Gastroesophageal sphincter (tissue), 3 donors: ENCODE data around the gene TCP11.

Experiments used
- POLR2A ChIP-seq, 2 donors: fragments of 450-650 bp; IDR thresholded peaks; one replicate each; pipeline ENCODE4 v1.6.1; 2017; ENCODE audit warnings: antibody characterized with exemption in 2 of 2, mild to moderate bottlenecking in 2 of 2, moderate library complexity in 1 of 2
- POLR2AphosphoS5 ChIP-seq: sonication (generic); formaldehyde crosslinking; IDR thresholded peaks from one replicate; pipeline ENCODE4 v1.6.1; 2017; ENCODE audit warnings: antibody characterized with exemption
- TF ChIP-seq, protein P1 (sequence below), 4 experiments: fragments of 200-600 bp in 2 of 4; fragments of 450-650 bp in 2 of 4; sonication (generic) in 1 of 4; IDR thresholded peaks; one replicate each; pipeline ENCODE4 v1.5.1; 2017 to 2019; ENCODE audit warnings: antibody characterized with exemption in 4 of 4, mild to moderate bottlenecking in 2 of 4, moderate library complexity in 2 of 4

DNA sequence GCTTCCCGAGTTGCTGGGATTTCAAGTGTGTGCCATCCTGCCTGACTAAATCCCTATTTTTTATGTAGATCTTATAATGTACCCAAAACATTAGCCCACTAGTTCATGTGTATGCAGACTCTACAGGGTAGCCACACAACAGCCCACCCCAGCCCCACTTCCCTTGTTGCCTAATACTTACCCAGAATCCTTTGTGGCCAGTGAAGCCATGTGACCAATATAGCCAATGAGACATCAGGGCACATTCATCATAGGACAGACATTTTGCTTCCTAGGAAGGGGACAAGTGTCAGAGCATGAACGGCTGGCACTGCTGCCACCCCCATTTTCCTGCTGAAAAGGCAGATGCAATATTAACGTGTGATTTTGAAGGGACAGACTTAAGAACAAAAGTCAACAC, 36.0 kb upstream of the TCP11 start:
- TF ChIP-seq, protein P1, sequence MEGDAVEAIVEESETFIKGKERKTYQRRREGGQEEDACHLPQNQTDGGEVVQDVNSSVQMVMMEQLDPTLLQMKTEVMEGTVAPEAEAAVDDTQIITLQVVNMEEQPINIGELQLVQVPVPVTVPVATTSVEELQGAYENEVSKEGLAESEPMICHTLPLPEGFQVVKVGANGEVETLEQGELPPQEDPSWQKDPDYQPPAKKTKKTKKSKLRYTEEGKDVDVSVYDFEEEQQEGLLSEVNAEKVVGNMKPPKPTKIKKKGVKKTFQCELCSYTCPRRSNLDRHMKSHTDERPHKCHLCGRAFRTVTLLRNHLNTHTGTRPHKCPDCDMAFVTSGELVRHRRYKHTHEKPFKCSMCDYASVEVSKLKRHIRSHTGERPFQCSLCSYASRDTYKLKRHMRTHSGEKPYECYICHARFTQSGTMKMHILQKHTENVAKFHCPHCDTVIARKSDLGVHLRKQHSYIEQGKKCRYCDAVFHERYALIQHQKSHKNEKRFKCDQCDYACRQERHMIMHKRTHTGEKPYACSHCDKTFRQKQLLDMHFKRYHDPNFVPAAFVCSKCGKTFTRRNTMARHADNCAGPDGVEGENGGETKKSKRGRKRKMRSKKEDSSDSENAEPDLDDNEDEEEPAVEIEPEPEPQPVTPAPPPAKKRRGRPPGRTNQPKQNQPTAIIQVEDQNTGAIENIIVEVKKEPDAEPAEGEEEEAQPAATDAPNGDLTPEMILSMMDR (IDR thresholded peaks at IDR 0.05), result no peak
- no peak for TF ChIP-seq POLR2A (IDR thresholded peaks at IDR 0.05)
- TF ChIP-seq POLR2AphosphoS5, result no peak
